Gastroesophageal sphincter (tissue), 3 donors: ENCODE measurements around the gene NSDHL.

Experiments used
- CTCF ChIP-seq, 4 experiments: fragments of 200-600 bp in 2 of 4; fragments of 450-650 bp in 2 of 4; sonication (generic) in 1 of 4; IDR thresholded peaks; one replicate each; pipeline ENCODE4 v1.5.1; 2017 to 2019; ENCODE audit warnings: antibody characterized with exemption in 4 of 4, mild to moderate bottlenecking in 2 of 4, moderate library complexity in 2 of 4
- EP300 ChIP-seq: sonication (generic); formaldehyde crosslinking; IDR thresholded peaks from one replicate; pipeline ENCODE4 v1.6.1; 2017; ENCODE audit warnings: antibody characterized with exemption, mild to moderate bottlenecking
- POLR2A ChIP-seq, 2 donors: fragments of 450-650 bp; IDR thresholded peaks; one replicate each; pipeline ENCODE4 v1.6.1; 2017; ENCODE audit warnings: antibody characterized with exemption in 2 of 2, mild to moderate bottlenecking in 2 of 2, moderate library complexity in 1 of 2
- POLR2AphosphoS5 ChIP-seq: sonication (generic); formaldehyde crosslinking; IDR thresholded peaks from one replicate; pipeline ENCODE4 v1.6.1; 2017; ENCODE audit warnings: antibody characterized with exemption

- no peak for TF ChIP-seq CTCF (IDR thresholded peaks at IDR 0.05)
- no peak for TF ChIP-seq POLR2AphosphoS5
- no peak for TF ChIP-seq EP300
- no peak for TF ChIP-seq POLR2A (IDR thresholded peaks at IDR 0.05)
Observed at GRCh38 chrX:152845618-152846240, 14.9 kb downstream of the NSDHL start.
